Hematopoietic multipotent progenitor cell treated with erythropoietin and hydrocortisone succinate and interleukin-3 and kit ligand, for 8 days (in vitro differentiated cells): Measurements from ENCODE around the gene CIAO1.
"Not testable (repeated sequence)": the region's sequence is repeated elsewhere in the genome, so short reads cannot be mapped to it uniquely, and the experiment has no call there.

Experiments
- DNase-seq: peaks from one replicate; pipeline ENCODE4 v3.0.0-alpha.2; 2015

CIAO1 gene

GRCh38 chr2:96265840-96266679, at the start of gene CIAO1, which contains the start of gene TMEM127:
CIAO1 (plus strand) TSS chr2:96266225; CDS start chr2:96266351, 126 bp downstream.
TMEM127 (minus strand) TSS chr2:96265997; CDS start chr2:96265381, 616 bp downstream.
- peak; percentile 98 for DNase-seq

GRCh38 chr2:96218508-96219131, 47.4 kb upstream of the CIAO1 start:
- no peak for DNase-seq

- DNase-seq: not testable (repeated sequence)
Measured at GRCh38 chr2:96219959-96220358, 46.1 kb upstream of the CIAO1 start.

GRCh38 chr2:96221106-96221505, 44.9 kb upstream of the CIAO1 start:
- not testable (repeated sequence) for DNase-seq

GRCh38 chr2:96225016-96225533, 41.0 kb upstream of the CIAO1 start:
- peak; percentile 50 for DNase-seq

GRCh38 chr2:96231316-96231715, 34.7 kb upstream of the CIAO1 start:
- DNase-seq: no peak

GRCh38 chr2:96233436-96233835, 32.6 kb upstream of the CIAO1 start:
- no peak for DNase-seq

GRCh38 chr2:96233880-96234316, 32.1 kb upstream of the CIAO1 start:
- no peak for DNase-seq

- DNase-seq: no peak
Measured at GRCh38 chr2:96236882-96237281, 29.1 kb upstream of the CIAO1 start.

- DNase-seq: no peak
Measured at GRCh38 chr2:96238266-96238665, 27.8 kb upstream of the CIAO1 start.

- DNase-seq: no peak
Measured at GRCh38 chr2:96239091-96239490, 26.9 kb upstream of the CIAO1 start.

- no peak for DNase-seq
Measured at GRCh38 chr2:96239745-96240264, 26.2 kb upstream of the CIAO1 start.

GRCh38 chr2:96240341-96241038, 25.5 kb upstream of the CIAO1 start:
- DNase-seq: no peak

GRCh38 chr2:96241227-96241626, 24.8 kb upstream of the CIAO1 start:
- DNase-seq: no peak

GRCh38 chr2:96241900-96242611, 24.0 kb upstream of the CIAO1 start:
- peak; percentile 55 for DNase-seq

GRCh38 chr2:96243843-96244242, 22.2 kb upstream of the CIAO1 start:
- DNase-seq: no peak

GRCh38 chr2:96245609-96246390, 20.2 kb upstream of the CIAO1 start:
- DNase-seq: peak; percentile 17

- no peak for DNase-seq
Measured at GRCh38 chr2:96247009-96247408, 19.0 kb upstream of the CIAO1 start.

GRCh38 chr2:96247896-96248295, 18.1 kb upstream of the CIAO1 start:
- no peak for DNase-seq

- DNase-seq: no peak
Measured at GRCh38 chr2:96248624-96249023, 17.4 kb upstream of the CIAO1 start.

- no peak for DNase-seq
Measured at GRCh38 chr2:96249654-96250053, 16.4 kb upstream of the CIAO1 start.

GRCh38 chr2:96250188-96250587, 15.8 kb upstream of the CIAO1 start:
- DNase-seq: no peak
